Endothelial cell of umbilical vein (primary cell): ENCODE data around the gene CD2AP. TPM values are rescaled to one million over a fixed set of nuclear protein-coding genes. Genes with fewer than 3 reads are reported as not detected.

Experiments used
- BruUV-seq: library from RNA; stranded (reverse); fragments of 400-500 nt; replicated peaks from 2 replicates; lab custom pipeline; 2021; lab: Mats Ljungman, UMichigan
- CTCF ChIA-PET: fragments of 300-600, 350-600 bp; sonication (Branson Sonifier 250); formaldehyde crosslinking; loops from one replicate; lab custom pipeline; 2021; ENCODE audit warnings: antibody characterized with exemption, inconsistent platforms; lab: Charles Lee
- POLR2A ChIA-PET: fragments of 300-600, 350-600 bp; sonication (Branson Sonifier 250); formaldehyde crosslinking; loops from one replicate; lab custom pipeline; 2021; ENCODE audit warnings: antibody characterized with exemption, inconsistent platforms; lab: Charles Lee
- DNase-seq: peaks from one replicate; pipeline ENCODE4 v3.0.0-alpha.2; 2011; ENCODE audit warnings: low read depth, low spot score
- FAIRE-seq: peaks from 2 replicates; lab custom pipeline; 2011; peaks lifted over from hg19 to GRCh38; lab: Jason Lieb, UNC
- H2AFZ ChIP-seq: 2 replicates; pipeline ENCODE4 v1.6.0; 2012; ENCODE audit warnings: low read depth, low read length, control low read depth, inconsistent platforms
- H3K27ac ChIP-seq: 2 replicates; pipeline ENCODE4 v1.5.1; 2011; ENCODE audit warnings: low read depth, mild to moderate bottlenecking, control low read depth, low read length, moderate library complexity; ENCODE audit not compliant: insufficient read depth
- H3K27me3 ChIP-seq, 2 experiments: 2 replicates each; pipeline versions ENCODE4 v1.6.0 to v1.6.1; 2011; ENCODE audit warnings: low read length in 2 of 2, mixed read lengths in 1 of 2; ENCODE audit not compliant: control insufficient read depth in 2 of 2, insufficient read depth in 2 of 2
- H3K36me3 ChIP-seq, 2 experiments: 2 replicates in 1 of 2; 3 replicates in 1 of 2; pipeline ENCODE4 v1.5.1; 2011; ENCODE audit warnings: low read length in 2 of 2, mild to moderate bottlenecking in 1 of 2, moderate library complexity in 1 of 2; ENCODE audit not compliant: control insufficient read depth in 2 of 2, insufficient read depth in 2 of 2; ENCODE audit errors: extremely low read depth in 1 of 2
- H3K4me1 ChIP-seq: 3 replicates; pipeline ENCODE4 v1.5.1; 2011; ENCODE audit warnings: mild to moderate bottlenecking, low read length; ENCODE audit not compliant: control insufficient read depth, insufficient read depth; ENCODE audit errors: extremely low read depth
- H3K4me2 ChIP-seq: 2 replicates; pipeline ENCODE4 v1.6.1; 2011; ENCODE audit warnings: low read length, control low read depth, mixed read lengths; ENCODE audit not compliant: insufficient read depth
- H3K4me3 ChIP-seq, 3 experiments: fragments of 200-600 bp in 1 of 3; sonication (generic), shearing (Covaris generic) in 1 of 3; replicated peaks in 1 of 3; 2 replicates each; pipeline ENCODE4 v1.5.1; 2011 to 2016; ENCODE audit warnings: control low read depth in 3 of 3, low read length in 3 of 3, mild to moderate bottlenecking in 2 of 3, inconsistent platforms in 1 of 3, low read depth in 1 of 3, moderate library complexity in 1 of 3; ENCODE audit not compliant: insufficient read depth in 1 of 3
- H3K79me2 ChIP-seq: 2 replicates; pipeline ENCODE4 v1.6.0; 2012; ENCODE audit warnings: low read length, inconsistent platforms; ENCODE audit not compliant: control insufficient read depth, insufficient read depth
- H3K9ac ChIP-seq: replicated peaks from 2 replicates; pipeline ENCODE3; 2011; ENCODE audit warnings: low read length, control low read depth; ENCODE audit not compliant: insufficient read depth; ENCODE audit errors: extremely low read depth
- H3K9me1 ChIP-seq: replicated peaks from 3 replicates; pipeline ENCODE4 v1.6.0; 2011; ENCODE audit warnings: mild to moderate bottlenecking, low read length; ENCODE audit not compliant: control insufficient read depth, insufficient read depth; ENCODE audit errors: extremely low read depth
- H3K9me3 ChIP-seq: replicated peaks from 2 replicates; pipeline ENCODE4 v1.5.1; 2012; ENCODE audit warnings: low read length, inconsistent platforms; ENCODE audit not compliant: control insufficient read depth, insufficient read depth
- H4K20me1 ChIP-seq: replicated peaks from 2 replicates; pipeline ENCODE3; 2011; ENCODE audit warnings: mild to moderate bottlenecking, low read length; ENCODE audit not compliant: control insufficient read depth, insufficient read depth; ENCODE audit errors: extremely low read depth
- CTCF ChIP-seq, 2 donors: IDR thresholded peaks; 1 replicate in 1 of 2; 2 replicates in 1 of 2; pipeline ENCODE4 v1.5.1; 2011; ENCODE audit warnings: low read length in 2 of 2, mild to moderate bottlenecking in 2 of 2, moderate library complexity in 2 of 2, control low read depth in 1 of 2, inconsistent platforms in 1 of 2, low read depth in 1 of 2; ENCODE audit not compliant: insufficient read depth in 1 of 2; ENCODE audit errors: extremely low read depth in 1 of 2
- EZH2 ChIP-seq: IDR thresholded peaks from 2 replicates; pipeline ENCODE4 v1.6.1; 2012; ENCODE audit warnings: borderline replicate concordance, low read depth, mild to moderate bottlenecking, moderate library complexity, low read length, inconsistent platforms; ENCODE audit not compliant: severe bottlenecking
- FOS ChIP-seq: IDR thresholded peaks from 2 replicates; pipeline ENCODE4 v1.6.1; 2011; ENCODE audit warnings: mild to moderate bottlenecking, low read length, moderate library complexity, borderline replicate concordance; ENCODE audit not compliant: insufficient read depth
- GATA2 ChIP-seq: IDR thresholded peaks from 2 replicates; pipeline ENCODE4 v1.7.0; 2011; ENCODE audit warnings: low read depth, mild to moderate bottlenecking, moderate library complexity, mixed read lengths, low read length; ENCODE audit not compliant: insufficient read length, insufficient read depth
- JUN ChIP-seq: IDR thresholded peaks from 2 replicates; pipeline ENCODE4 v1.6.1; 2011; ENCODE audit warnings: borderline replicate concordance, low read depth; ENCODE audit not compliant: insufficient read length, insufficient read depth
- MYC ChIP-seq: IDR thresholded peaks from one replicate; pipeline ENCODE4 v1.6.1; 2011; ENCODE audit warnings: mild to moderate bottlenecking, low read depth, low read length
- POLR2A ChIP-seq: IDR thresholded peaks from 2 replicates; pipeline ENCODE4 v1.6.1; 2012; ENCODE audit warnings: low read depth, mild to moderate bottlenecking, control low read depth, low read length
- POLR2AphosphoS5 ChIP-seq: IDR thresholded peaks from 2 replicates; pipeline ENCODE4 v1.6.1; 2012; ENCODE audit warnings: low read depth, mild to moderate bottlenecking, control low read depth, low read length, moderate library complexity; ENCODE audit not compliant: insufficient read depth
- dilution Hi-C: fragments of 300-500 bp; cut with MboI; formaldehyde crosslinking; loops from one replicate; pipeline ENCODE4 v1.15.0; 2019; ENCODE audit warnings: low sequenced_read_pairs; ENCODE audit not compliant: extremely low pct_ligation_motif_present
- intact Hi-C: fragments of 100-400 bp; cut with micrococcal nuclease; formaldehyde crosslinking; loops from one replicate; pipeline ENCODE4 v1.10.0; 2022
- polyA plus RNA-seq, 4 experiments: library from polyadenylated mRNA; depleted of rRNA in 3 of 4; stranded (reverse) in 3 of 4; unstranded in 1 of 4; fragments of >200 nt; gene quantifications; 2 replicates each; pipeline versions ENCODE4 v1.2.1 to v1.2.3, GENCODE V29; 2011 to 2012; ENCODE audit warnings: missing spikeins in 1 of 4
- small RNA-seq: library from RNA; depleted of rRNA; stranded (forward); fragments of <200 nt; gene quantifications from one replicate; pipeline ENCODE3, GENCODE V24; 2012; ENCODE audit warnings: low replicate concordance, low read depth; ENCODE audit not compliant: insufficient read depth, insufficient read length
- total RNA-seq: library from RNA; stranded (reverse); gene quantifications from 2 replicates; pipeline ENCODE4 v1.2.3, GENCODE V29; 2021
- TF ChIP-seq, protein P1 (sequence below): IDR thresholded peaks from 2 replicates; pipeline ENCODE4 v1.6.1; 2011; ENCODE audit not compliant: insufficient read depth, insufficient read length

CD2AP gene
- total and polyA plus RNA-seq, 2 donors (not counting 3 experiments of a cell fraction or from before 2014, with no cell fraction given): 4.2 to 39.8 TPM

DNA sequence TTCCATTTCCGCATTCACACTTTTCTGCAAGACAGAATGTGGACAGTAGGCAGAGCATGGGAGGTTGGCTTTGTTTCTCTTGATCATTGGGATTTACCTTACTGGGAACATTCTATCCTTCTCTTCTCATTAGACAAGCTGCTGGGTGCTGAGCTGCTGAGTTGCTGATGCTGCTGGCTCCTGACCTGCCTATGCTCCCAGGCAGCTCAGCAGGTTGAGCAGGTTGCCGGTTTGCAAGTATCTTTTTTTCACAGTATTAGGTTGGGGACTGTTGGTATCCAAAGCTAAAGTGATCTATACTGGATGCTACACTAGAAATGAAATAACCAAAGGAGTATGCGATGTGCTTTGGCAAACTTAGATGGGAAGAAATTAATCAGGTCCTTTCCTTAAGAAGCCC is 197.1 kb downstream of the CD2AP start:
- Histone ChIP-seq H3K4me2 (no peak overlapping the region), H3K9me3 (no peaks in the 10 kb centered on the region), H4K20me1 (no peaks in the 10 kb centered on the region), H3K4me1 (no peaks in the 10 kb centered on the region), H3K27ac (no peak overlapping the region), H3K36me3 (no peaks in the 10 kb centered on the region), H3K27me3 (no peaks in the 10 kb centered on the region), H3K79me2 (no peaks in the 10 kb centered on the region), H2AFZ (no peak overlapping the region), H3K9me1 (no peaks in the 10 kb centered on the region), H3K9ac (no peak overlapping the region), H3K4me3 (no peak overlapping the region)
- ChIA-PET CTCF (no interaction called here), POLR2A (no interaction called here)
- TF ChIP-seq JUN (no peak), GATA2 (no peak), POLR2AphosphoS5 (no peak), FOS (no peak), POLR2A (no peak), EZH2 (no peak), CTCF (IDR thresholded peaks at IDR 0.05; ENCODE audit: extremely low read depth in 1 of 2, insufficient read depth in 1 of 2, low read depth in 1 of 2, low read length in 2 of 2) (no peak), MYC (no peak)
- TF ChIP-seq, protein P1, sequence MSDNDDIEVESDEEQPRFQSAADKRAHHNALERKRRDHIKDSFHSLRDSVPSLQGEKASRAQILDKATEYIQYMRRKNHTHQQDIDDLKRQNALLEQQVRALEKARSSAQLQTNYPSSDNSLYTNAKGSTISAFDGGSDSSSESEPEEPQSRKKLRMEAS: no peak
- no peak for FAIRE-seq
- no peak for DNase-seq
- no TSS peak for BruUV-seq
- dilution Hi-C loops (no loop called here), intact Hi-C loops (no loop called here)

Small RNA genes within 50 kb of the gene (small RNA-seq; reads per million reads assigned to genes)
- not detected for gene RF00019

Other genes with a start within 250 kb of the CD2AP start
- gene TNFRSF21, start 167.9 kb upstream of the CD2AP start, total RNA-seq: 40.6 and 52.3 TPM in 2 replicates
- gene TNFRSF21, start 167.9 kb upstream of the CD2AP start, polyA plus RNA-seq: 24.9 and 26.0 TPM in 2 replicates
- not detected in 2 replicates for gene ADGRF4, start 220.8 kb downstream of the CD2AP start, total RNA-seq
- gene ADGRF4, start 220.8 kb downstream of the CD2AP start, polyA plus RNA-seq: not detected in 2 replicates